Left cardiac atrium (tissue), 4 donors: ENCODE measurements around the gene PBXIP1. TPM values are rescaled to one million over a fixed set of nuclear protein-coding genes. Genes with fewer than 3 reads are reported as not detected.

Source experiments
- ATAC-seq, 2 donors: fragments of 200-7000 bp; cut with Tn5 transposase; one replicate each; pipeline ENCODE4 v1.9.1; 2020; ENCODE audit warnings: mild to moderate bottlenecking in 2 of 2, moderate library complexity in 2 of 2
- DNase-seq: peaks from one replicate; pipeline ENCODE4 v3.0.0-alpha.2; 2020
- intact Hi-C, 2 donors: fragments of 100-400 bp; cut with DNase I; formaldehyde crosslinking; loops; one replicate each; pipeline versions ENCODE4 v1.14.1 to v1.15.1; 2022 to 2023
- total RNA-seq, 2 donors: library from RNA; stranded (reverse); fragmentation: NEBNext Ultra II Directional; extraction: Animal tissue kit (Norgen Biotek cat#: 25700); gene quantifications; one replicate each; pipeline ENCODE4 v1.2.1, GENCODE V29; 2021
- donor health status: DM: no; HTN: yes; CAD: no.
- donor health status: DM: no; HTN: yes; CAD: no; lungs with severe emphysema.
- donor health status: DM: yes; HTN: yes; CAD: no.
- donor health status: Dilated cardiomyopathy.

PBXIP1 gene
- total RNA-seq, 2 donors from 2014 or later: 58.8 to 69.7 TPM

GRCh38 chr1:154945160-154945961 lies 10.5 kb downstream of the PBXIP1 start:
- intact Hi-C loops: loop anchor here in 1 of 2 donors (2.0 kb wide), 1 partner anchor 39 kb away; no protein-coding TSS in a partner anchor
- ATAC-seq (no peak), DNase-seq (no peak)

- intact Hi-C loops: loop anchor here in 1 of 2 donors (2.0 kb wide), 1 partner anchor 38 kb away; no protein-coding TSS in a partner anchor
- ATAC-seq: peak in 1 of 2 donors; percentile 20
- no peak for DNase-seq
Observed at GRCh38 chr1:154944401-154945159, 11.3 kb downstream of the PBXIP1 start.

GRCh38 chr1:154943649-154944400 lies 12.1 kb downstream of the PBXIP1 start:
- ATAC-seq (peak; percentile 43 to 50), DNase-seq (peak; percentile 32)
- intact Hi-C loops: loop anchor here in 1 of 2 donors (2.0 kb wide), 1 partner anchor 37 kb away; no protein-coding TSS in a partner anchor

- intact Hi-C loops: no loop called here
- no peak for ATAC-seq
Observed at GRCh38 chr1:154941333-154942013, 14.4 kb downstream of the PBXIP1 start.

GRCh38 chr1:154940651-154941194 lies 15.2 kb downstream of the PBXIP1 start:
- intact Hi-C loops: no loop called here
- no peak for DNase-seq
- no peak for ATAC-seq

More at GRCh38 chr1:154941333-154942013, 14.4 kb downstream of the PBXIP1 start:
- DNase-seq: peak; percentile 29

GRCh38 chr1:154940213-154940560 lies 15.7 kb downstream of the PBXIP1 start:
- ATAC-seq (no peak), DNase-seq (no peak)
- intact Hi-C loops: no loop called here

- ATAC-seq (no peak), DNase-seq (no peak)
- intact Hi-C loops: no loop called here
Observed at GRCh38 chr1:154938604-154939399, 17.1 kb downstream of the PBXIP1 start.

- intact Hi-C loops: loop anchor here in 1 of 2 donors (2.0 kb wide), 1 partner anchor 25 kb away; no protein-coding TSS in a partner anchor
- DNase-seq (no peak), ATAC-seq (no peak)
Observed at GRCh38 chr1:154937988-154938386, 17.9 kb downstream of the PBXIP1 start.

- peak; percentile 86 to 90 for ATAC-seq
- intact Hi-C loops: loop anchor here in 1 of 2 donors (2.0 kb wide), 1 partner anchor 25 kb away; no protein-coding TSS in a partner anchor
- peak; percentile 93 for DNase-seq
Observed at GRCh38 chr1:154937085-154937987, 18.6 kb downstream of the PBXIP1 start.

- peak; percentile 96 for DNase-seq
- intact Hi-C loops: loop anchor here in 1 of 2 donors (2.0 kb wide), 1 partner anchor 24 kb away; no protein-coding TSS in a partner anchor
- ATAC-seq: peak; percentile 94 to 97
Observed at GRCh38 chr1:154936555-154937084, 19.3 kb downstream of the PBXIP1 start, which contains the start of gene PMVK. PMVK (minus strand) TSS chr1:154936719; CDS start chr1:154936685, 34 bp downstream.

- DNase-seq (no peak), ATAC-seq (no peak)
- intact Hi-C loops: loop anchor here in 1 of 2 donors (2.0 kb wide), 1 partner anchor 23 kb away; no protein-coding TSS in a partner anchor
Observed at GRCh38 chr1:154935749-154936554, 19.9 kb downstream of the PBXIP1 start.

- DNase-seq (no peak), ATAC-seq (no peak)
- intact Hi-C loops: no loop called here
Observed at GRCh38 chr1:154934358-154934948, 21.4 kb downstream of the PBXIP1 start.

GRCh38 chr1:154931940-154932487 lies 23.9 kb downstream of the PBXIP1 start:
- intact Hi-C loops: no loop called here
- no peak for DNase-seq
- ATAC-seq: no peak

GRCh38 chr1:154926201-154926600 lies 29.7 kb downstream of the PBXIP1 start:
- intact Hi-C loops: no loop called here
- DNase-seq: peak; percentile 1
- no peak for ATAC-seq
